HG03280 (cell line): ENCODE results near the gene GGT1.
"Not testable (repeated sequence)": the region's sequence is repeated elsewhere in the genome, so short reads cannot be mapped to it uniquely, and the experiment has no call there.

Experiments used
- ATAC-seq: cut with Tn5 transposase; IDR thresholded peaks from one replicate; pipeline ENCODE4 v1.9.1; 2021; ENCODE audit warnings: mild to moderate bottlenecking, moderate library complexity; ENCODE audit not compliant: unreplicated experiment

Gene GGT1

DNA sequence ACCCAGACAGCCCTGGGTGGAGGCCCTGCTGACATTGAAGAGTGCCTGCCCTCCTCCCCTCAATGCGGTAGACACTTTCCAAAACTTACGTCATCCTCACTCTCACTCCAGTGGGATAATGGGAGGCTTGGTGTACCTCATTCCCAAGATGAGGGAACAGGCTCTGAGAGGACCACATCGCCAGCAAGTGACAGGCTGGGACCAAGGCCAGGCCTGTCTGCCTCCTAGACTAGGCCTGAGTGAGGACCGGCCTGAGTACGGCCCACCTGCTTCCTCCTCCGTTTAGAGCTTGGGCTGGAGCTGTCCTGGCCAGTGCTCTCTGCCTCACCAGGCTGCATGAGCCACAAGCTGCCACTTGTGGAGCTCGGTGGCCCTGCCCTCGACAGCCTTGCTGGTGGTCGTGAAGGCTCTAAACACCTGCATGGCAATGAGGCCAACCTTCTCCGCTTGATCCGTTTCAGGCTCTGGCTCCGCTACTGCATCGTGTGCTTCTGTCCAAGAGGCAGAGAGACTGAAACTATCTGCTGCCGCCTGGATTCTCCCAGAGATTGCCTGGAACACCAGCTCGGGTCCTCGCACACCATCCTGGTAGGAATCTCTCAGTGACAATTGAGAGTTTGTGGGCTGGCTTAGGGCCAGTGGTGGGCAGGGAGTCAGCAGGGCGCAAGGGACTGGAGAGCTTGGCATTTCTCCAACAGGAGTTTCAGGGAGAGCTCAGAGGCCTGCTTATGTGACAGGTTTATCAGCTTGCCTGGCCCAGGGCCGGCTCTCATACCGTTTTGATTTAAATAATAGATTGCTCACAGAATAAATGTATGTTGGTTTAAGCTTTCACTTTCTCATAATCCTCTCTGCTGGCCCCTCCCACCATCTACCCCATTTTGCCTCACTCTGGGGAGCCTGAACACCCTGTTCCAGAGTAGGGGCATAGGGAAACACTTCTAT, 19.5 kb upstream of the GGT1 start:
- ATAC-seq: no peak

DNA sequence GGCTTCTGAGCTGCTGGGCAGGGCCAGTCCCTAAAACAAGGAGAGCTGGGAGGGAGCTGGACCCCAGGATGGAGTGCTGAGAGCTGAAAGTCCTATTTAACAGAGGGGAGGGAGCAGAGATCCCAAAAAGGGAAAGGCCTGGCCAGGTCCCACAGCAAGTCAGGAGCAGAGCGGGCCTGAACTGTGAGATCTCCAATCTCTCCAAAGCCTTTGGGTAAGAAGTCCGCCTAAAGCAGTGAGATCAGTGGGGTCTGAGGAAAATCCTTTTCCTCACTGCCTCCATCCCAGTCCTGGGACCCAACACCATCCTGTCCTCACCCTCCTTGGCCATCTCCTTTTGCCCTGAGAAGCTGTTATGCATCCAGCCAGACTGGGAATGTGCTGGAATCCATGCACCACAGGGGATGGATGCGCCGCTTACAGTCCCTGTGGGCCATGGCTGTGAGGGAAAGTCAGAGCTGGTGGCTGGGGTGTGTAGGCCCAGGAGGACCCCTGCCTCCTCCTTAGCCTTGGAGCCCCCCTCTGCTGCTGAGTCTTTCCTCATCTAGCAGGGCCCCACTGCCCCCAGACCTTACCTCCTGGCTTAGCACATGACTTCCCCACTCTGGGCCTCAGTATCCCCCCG, 18.7 kb upstream of the GGT1 start:
- ATAC-seq: no peak

DNA sequence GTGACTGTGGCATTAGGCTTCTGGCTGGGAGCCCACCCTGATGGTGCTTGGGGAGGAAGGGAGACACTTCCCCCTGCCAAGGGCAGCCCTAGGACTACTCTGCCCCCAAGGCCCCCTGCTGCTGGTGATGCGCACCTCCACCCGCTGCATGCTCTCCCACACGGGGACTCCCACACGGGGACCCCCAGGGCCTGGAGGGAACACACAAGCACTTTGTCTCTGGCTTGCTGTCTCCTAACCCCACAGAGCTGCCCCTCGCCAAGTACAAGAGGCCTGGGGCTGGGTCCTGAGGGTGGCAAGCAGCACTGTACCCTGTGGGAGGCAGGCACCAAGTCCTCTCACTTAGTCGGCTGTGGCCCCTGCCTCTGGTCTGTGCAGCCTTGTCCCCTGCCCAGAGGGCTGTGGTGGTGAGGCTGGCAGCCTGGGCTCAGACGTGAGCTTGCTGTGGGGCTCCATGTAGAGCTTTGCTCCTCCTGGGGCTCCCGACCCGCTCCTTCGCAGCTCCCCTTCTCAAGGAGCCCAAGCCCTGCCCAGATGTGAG, 18.1 kb upstream of the GGT1 start:
- ATAC-seq: no peak

DNA sequence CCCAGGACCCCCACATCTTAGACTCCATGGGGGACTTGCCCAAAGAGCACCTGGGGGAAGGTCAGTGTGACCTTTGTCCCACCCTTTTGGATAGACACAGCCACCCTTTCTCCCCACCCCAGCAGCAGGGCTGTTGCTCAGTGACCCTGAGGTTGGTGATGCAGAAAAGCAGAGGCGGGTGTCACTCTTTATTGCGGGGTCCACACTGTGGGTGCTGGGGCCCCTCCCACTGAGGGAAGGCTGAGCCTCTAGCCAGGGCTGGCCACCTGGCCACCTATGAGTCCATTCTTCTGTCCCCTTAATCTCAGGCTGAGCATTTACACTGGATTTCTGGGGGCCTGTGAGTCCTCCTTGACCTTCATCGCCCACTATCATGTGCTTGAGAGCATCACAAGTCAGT, 17.5 kb upstream of the GGT1 start:
- ATAC-seq: no peak

DNA sequence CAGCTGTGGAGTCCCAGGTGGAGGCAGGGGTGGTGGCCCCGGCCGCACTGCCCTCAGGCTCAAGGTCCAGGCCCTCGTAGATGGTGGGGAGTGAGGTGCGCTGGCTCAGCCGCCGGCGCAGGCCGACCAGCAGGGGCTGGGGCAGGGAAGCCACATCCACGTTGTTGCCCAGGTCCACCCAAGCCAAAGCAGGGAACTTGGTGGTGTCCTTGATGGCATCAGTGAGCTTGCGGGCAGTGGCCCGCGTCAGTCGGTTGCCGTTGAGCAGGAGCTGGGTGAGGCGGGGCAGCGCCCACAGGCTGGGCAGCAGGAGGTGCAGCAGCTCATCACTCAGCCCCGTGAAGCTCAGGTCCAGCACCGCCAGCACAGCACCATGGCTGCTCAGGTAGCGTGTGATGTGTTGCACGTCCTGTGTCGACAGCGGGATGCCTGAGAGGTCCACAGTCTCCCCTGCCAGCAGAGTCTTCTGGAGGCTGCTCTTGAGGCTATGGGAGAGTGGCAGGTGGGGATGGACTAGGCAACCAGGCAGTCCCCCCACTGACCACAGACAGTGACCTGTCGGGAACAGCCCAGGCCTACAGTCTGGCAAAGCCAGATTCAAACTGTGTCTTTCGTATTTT, 17.0 kb upstream of the GGT1 start:
- no peak for ATAC-seq

DNA sequence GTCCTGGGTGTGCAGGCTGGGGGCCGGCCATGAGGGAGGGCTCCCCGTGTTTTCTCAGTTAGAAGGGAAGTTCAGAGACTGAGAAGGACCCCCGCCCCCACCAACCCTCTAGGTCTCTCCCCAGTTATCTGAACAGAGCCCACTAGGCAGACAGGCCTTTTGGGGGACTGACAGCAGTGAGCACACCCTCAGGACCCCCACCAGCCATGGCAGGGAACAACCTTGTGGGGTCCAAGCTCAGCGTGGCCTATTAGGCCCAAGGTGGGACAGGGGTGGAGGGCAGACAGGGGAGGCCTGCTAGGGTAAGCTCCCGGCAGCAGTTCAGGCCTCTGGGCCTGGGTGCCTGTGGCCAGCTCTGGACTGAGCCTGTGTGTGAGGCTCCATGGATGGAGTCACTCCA, 15.7 kb upstream of the GGT1 start:
- no peak for ATAC-seq

DNA sequence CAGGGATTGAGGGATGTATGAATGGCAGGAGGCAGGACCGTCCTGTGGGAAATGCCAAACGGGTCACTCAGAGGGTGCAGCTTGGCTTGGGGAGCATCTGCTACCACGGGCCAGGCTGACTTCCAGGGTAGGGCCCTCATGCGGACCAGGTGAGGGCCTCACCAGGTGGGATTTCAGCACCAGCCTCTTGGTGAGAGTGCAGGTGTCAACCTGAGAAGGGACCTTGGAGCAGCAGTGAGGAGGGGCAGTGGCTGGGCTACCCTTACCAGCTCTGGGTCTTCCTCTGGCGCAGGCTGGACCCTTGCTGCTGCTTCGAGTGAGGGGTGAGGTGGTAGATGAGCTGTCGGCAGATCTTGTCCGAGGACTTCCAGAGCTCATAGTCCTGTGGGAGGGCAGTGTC, 15.0 kb upstream of the GGT1 start:
- ATAC-seq: no peak

DNA sequence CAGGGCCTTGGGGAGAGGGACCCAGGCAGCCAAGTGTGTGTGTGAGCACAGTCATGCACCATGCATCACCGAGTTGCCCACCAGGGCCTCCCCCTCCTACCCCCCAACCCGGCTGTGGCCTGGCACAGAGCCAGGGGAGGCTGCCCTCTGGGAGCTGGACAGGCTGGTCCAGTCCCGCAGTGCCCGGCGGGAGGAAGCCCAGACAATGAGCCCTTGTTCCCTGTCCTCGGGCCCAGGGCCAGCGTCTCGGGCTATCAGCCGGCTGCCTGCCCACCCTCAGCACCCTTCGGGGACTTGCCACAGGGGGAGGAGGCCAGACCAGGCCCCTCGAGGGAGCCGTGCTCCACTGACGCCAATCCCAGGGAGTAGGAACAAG, 14.6 kb upstream of the GGT1 start:
- no peak for ATAC-seq

DNA sequence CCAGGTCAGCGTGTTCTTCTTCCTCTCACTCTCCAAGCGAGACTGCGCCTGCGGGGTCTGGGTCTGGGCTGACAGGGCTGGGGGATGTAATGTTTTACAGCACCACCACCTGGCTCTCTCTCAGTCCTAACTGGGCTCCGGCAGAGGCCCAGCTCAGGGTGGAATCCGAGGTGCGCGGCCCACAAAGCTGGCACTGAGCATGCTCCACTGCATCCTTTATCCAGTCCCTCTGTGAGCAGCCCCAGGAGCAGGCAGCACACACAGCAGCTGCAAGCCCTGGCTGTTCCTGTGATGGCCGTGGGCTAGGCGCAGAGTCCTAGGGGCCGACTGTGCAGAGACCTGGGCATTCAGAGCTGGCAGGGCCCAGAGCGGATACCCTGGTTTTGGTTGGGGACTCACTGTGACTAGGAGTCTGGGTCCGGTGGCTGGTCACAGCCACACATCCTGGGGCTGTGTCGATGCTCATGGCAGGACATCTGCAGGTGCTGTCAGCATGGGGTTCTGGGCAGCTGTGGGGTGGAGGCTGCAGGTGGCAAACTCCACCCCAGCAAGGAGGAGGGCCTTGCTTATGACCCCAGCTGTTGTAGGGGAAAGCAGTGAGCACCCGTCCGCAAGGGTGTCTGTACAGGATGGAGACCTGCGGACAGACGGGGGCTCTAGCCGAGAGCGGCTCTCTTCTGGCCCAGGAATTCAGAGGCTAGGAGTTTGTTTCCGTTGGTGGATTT, 14.1 kb upstream of the GGT1 start:
- ATAC-seq: no peak

DNA sequence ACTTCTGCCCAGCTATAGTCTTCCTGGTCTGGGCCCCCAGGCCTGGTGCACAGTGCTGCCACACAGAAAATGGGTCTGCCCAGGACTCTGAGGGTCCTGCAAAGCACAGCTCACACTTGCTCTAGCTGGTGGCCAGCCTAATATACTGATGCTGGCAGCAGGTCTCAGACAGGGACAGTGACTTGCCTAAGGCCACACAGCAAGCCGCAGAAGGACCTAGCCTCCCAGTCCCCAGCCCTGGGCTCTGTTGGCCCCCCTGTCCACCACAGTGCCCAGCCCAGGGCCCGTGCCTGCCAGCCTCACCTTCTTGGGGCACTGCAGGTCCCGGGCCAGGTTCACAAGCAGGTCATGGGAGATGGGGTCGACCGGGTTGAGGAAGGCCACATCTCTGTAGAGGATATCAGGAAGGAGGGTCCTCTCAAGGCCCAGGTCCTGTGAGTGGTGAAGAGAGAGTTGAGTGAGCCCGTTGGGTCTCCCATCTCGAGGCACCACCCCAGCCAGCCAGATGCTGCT, 13.4 kb upstream of the GGT1 start:
- no peak for ATAC-seq

DNA sequence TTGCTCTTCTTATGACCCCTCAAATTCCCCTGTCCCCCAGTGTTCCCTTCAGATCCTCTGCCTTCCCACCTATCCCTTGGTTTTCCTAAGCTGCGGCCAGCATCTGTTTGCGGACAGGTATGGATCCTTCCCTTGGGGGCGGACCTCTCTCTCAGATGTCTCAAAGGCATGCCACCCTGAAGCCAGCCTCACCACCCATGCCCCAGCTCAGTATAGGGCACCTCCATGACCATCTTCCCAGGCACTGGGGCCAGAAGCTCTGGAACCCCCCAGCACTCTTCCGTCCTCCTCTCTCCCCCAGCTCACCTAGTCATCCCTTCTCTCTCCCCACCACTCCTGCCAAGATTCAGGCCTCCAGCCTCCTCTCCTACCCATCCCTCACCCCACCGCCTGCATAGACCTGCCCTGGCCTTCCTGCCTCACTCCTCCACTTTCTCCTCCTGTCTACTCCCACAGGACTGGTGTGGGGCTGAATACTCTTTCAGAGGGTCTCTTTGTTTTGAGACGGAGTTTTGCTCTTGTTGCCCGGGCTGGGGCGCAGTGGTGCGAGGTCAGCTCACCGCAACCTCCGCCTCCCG, 12.3 kb upstream of the GGT1 start:
- ATAC-seq: no peak

DNA sequence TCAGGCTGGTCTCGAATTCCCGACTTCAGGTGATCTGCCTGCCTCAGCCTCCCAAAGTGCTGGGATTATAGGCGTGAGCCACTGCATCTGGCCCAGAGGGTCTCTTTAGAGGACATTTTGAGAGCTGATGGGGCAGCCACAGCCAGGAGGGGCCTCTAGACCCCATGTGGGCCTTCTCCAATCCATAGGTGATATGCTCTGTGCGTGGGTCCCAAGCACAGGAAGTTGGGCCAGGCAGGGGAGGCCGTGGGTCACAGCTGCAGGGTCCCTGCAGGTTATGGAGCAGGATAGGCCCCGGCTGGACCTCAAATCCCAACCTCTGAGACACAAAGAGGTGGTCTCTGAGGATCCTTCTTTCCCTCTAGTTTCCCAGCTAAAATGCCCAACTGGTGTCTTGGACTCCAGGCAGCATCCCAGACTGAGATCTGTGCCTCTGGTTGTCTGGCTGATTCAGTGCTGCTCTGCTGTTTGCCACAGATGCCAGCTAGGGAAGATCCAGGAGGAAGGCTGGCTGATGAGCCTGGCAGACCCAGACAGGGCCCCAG, 11.6 kb upstream of the GGT1 start:
- ATAC-seq: no peak

DNA sequence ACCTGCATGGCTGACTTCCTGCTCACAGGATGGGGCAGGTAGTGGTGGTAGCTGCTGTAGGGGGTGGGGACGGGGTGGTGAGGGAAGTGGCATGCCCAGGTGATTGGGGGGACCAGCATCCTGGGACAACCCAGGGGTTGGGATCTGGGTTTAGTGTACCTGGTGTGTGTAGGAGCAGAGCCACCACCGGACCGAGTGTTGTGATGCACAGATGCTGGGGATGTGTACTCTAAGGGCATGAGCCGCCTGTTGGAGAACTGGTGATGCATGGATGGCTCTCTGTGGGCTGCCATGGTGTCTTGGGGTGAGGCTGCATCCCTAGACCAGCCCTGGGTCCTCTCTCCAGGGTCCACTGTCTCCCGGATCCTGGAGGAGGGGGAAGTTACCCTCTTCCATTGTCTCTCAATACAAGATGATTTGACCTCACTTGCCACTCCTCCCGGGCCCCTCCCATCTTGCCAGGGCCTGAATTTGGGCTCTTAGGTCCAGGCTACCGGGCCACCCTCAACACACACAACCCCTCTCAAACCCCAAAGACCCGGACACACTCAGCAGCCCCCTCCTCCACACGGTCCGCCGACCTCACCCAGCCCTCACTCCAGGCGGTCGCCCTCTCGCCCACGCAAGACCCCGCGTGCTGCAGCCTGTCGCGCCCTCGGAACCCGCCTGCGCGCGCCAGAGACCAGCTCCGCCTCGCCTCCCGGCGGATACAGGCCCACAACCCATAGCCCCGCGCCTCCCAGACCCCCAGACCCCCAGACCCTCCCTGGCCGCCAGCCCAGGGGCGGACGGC, 10.7 kb upstream of the GGT1 start:
- peak; percentile 17 for ATAC-seq

DNA sequence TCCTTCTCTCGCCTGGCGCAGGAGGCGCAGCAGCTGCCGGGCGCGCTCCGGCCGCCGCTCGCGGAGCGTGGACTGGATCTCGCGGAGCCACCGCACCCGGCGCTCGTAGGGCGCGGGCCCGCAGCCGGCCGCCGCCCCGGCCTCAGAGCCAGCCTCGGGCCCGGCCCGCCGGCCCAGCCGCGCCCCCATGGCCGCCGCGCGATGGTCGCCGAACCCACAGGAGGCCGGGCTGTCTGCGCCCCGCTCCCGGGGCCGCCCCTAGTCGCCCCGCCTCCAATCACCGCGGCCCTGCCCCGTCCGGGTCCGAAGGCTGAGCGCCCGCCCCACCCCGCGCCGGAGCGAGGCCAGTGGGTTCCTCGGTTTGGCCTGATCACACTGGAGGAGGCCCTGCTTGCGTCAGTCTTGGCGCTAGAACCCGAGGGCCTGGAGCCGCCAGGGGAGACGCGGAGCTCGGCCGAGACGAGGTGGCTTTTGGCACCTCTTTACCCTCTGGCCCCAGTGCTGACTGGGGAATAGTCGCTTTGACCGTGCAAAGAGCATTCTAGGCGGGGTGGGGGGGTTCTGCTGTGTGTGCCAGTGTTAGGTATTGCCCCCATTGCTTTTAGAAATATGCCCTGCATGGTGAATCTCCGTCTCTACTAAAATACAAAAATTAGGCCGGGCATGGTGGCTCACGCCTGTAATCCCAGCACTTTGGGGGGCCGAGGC, 10.0 kb upstream of the GGT1 start, which contains the start of gene LRRC75B:
LRRC75B (minus strand) TSS at position 223 of the 708 bp plus-strand sequence; CDS start at position 189, 34 bp downstream.
- peak; percentile 70 for ATAC-seq

DNA sequence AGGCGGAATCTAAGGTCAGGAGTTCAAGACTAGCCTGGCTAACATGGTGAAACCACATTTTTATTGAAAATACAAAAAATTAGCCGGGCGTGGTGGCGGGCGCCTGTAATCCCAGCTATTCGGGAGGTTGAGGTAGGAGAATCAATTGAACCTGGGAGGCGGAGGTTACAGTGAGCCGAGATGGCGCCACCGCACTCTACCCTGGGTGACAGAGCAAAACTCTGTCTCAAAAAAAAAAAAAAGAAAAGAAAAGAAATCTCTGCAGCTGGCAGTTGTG, 9.5 kb upstream of the GGT1 start:
- not testable (repeated sequence) for ATAC-seq

DNA sequence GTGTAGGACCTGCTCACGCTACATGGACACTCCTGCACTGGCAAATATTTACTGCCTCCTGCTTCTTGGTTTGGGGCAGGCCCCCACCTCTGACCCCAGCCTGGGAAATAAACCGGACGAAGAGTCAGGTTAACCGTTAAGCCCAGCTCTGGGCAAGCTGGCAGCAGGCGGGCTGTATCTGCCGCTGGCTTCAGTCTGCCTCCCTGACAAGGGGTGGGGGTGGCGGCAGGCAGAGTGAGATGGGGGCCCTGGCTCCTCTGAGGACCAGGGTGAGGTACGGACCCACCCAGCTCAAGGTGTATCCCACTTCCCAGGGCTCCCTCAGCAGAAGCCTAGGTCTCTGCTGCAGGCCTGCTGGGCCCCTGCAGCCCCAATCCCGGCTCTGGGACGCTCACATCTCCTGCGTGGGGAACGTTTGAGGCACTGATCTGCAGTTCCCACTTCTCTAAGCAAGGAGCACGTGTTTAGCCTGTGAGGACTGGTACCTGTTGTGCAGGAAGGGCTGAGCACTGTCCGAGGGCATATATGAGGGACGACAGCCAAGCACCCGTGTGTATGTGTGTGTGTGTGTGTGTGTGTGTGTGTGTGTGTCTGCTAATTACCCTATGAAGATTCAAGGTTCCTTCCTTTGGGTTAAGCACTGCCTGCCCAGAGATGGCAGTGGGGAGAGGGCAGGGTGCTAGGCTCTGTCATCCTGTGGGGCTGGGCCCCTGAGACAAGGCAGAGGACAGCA, 9.0 kb upstream of the GGT1 start:
- ATAC-seq: no peak

DNA sequence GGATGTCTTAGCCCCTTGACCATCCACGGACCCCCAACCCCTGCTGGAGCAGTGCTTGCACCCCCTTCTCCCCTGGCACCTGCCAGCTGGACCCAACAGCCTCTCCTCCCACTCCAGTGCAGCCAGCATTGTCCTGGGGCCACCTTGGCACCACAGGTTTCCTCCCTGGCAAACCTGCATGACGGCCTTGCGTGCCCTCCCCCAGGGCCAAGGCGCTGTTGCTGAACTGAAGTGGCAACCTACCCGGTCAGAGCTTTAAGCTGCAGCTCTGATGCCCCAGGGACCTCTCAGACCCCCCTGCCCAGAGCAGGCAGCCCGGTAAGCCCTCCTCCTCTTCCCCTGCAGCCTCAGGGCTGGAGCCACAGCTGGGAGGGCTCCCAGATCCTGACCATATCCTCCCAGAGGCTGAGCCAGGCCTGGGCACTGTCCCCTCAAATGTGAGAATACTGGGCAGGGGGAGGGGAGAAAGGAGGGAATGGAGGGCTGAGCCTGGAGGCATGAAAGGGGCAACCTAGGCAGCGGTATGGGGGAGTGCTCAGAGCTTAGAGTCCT, 8.3 kb upstream of the GGT1 start:
- no peak for ATAC-seq

DNA sequence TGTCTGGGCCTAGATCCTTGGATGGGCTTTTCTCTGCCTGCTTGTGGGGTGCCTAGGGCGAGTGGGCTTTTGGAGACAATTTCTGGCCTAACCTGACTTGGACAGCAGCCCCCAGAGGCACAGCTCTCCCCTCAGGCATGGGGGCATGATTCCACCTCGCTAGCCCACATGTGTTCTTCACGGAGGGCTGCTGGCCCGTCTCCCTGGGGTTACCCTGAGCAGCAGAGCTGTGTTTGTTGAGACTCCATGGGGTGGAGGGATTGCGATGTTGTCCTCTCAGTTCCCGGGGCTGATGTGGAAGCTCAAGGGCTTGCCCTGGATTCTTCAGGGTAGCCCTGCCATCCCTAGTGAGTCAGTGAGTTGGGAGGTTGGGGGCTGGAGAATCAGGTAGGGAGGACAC, 7.8 kb upstream of the GGT1 start:
- no peak for ATAC-seq
